ENCODE results near the gene OASL. TPM values are rescaled to one million over a fixed set of nuclear protein-coding genes. Genes with fewer than 3 reads are reported as not detected.

OASL gene
- total RNA-seq, 2 donors from 2014 or later = 0.14 to 0.91 TPM

DNA sequence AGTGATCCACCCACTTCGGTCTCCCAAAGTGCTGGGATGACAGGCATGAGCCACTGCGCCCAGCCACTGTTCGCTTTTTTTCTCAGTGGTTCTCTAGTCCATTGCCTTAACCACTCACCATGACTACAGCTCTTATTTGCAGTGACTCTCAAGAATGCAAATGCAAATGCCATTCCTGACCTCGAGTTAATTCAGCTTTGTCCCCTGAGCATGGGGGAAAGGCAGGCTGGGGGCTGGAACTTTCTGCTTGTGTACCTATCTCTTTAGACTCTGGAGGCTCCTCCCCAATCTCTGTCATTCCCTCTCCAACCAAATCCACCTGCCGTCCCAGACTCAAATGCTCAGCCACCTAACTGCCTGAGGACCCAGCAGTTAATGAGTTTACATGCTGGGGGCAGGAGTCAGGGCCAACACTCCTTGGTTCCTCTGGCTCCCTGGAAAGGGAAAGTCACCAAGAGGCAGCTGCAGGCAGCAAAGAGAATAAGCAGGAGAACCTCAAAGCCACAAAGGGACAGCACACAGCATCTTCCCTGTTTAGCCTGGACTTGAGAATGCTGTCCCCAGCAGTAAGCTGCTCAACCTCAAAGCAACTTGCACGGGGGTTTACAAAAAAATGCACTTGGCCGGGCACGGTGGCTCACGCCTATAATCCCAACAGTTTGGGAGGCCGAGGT lies 66.0 kb downstream of the OASL start:
- Histone ChIP-seq H3K4me3 (no peak overlapping the region), H3K4me1 (replicated peaks) (no peaks in the 10 kb centered on the region), H3K27ac (no peak overlapping the region), H3K36me3 (no peaks in the 10 kb centered on the region), H3K27me3 (replicated peaks; ENCODE audit: insufficient read depth) (no peaks in the 10 kb centered on the region), H3K9me3 (no peaks in the 10 kb centered on the region)
- DNase-seq (ENCODE audit: low spot score) = no peak
- TF ChIP-seq, protein P1, sequence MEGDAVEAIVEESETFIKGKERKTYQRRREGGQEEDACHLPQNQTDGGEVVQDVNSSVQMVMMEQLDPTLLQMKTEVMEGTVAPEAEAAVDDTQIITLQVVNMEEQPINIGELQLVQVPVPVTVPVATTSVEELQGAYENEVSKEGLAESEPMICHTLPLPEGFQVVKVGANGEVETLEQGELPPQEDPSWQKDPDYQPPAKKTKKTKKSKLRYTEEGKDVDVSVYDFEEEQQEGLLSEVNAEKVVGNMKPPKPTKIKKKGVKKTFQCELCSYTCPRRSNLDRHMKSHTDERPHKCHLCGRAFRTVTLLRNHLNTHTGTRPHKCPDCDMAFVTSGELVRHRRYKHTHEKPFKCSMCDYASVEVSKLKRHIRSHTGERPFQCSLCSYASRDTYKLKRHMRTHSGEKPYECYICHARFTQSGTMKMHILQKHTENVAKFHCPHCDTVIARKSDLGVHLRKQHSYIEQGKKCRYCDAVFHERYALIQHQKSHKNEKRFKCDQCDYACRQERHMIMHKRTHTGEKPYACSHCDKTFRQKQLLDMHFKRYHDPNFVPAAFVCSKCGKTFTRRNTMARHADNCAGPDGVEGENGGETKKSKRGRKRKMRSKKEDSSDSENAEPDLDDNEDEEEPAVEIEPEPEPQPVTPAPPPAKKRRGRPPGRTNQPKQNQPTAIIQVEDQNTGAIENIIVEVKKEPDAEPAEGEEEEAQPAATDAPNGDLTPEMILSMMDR (IDR thresholded peaks at IDR 0.05) = no peak
- no peak for TF ChIP-seq POLR2AphosphoS5 (IDR thresholded peaks at IDR 0.05)
- TF ChIP-seq POLR2A (IDR thresholded peaks at IDR 0.05) = no peak
- intact Hi-C loops (cut with DNase I) = loop anchor here (5.0 kb wide), 3 partner anchors 246 to 391 kb away; partner anchors contain the start of genes ACADS and POP5
- 53% methylated on average over 10 of the region's 10 CpGs for WGBS

DNA sequence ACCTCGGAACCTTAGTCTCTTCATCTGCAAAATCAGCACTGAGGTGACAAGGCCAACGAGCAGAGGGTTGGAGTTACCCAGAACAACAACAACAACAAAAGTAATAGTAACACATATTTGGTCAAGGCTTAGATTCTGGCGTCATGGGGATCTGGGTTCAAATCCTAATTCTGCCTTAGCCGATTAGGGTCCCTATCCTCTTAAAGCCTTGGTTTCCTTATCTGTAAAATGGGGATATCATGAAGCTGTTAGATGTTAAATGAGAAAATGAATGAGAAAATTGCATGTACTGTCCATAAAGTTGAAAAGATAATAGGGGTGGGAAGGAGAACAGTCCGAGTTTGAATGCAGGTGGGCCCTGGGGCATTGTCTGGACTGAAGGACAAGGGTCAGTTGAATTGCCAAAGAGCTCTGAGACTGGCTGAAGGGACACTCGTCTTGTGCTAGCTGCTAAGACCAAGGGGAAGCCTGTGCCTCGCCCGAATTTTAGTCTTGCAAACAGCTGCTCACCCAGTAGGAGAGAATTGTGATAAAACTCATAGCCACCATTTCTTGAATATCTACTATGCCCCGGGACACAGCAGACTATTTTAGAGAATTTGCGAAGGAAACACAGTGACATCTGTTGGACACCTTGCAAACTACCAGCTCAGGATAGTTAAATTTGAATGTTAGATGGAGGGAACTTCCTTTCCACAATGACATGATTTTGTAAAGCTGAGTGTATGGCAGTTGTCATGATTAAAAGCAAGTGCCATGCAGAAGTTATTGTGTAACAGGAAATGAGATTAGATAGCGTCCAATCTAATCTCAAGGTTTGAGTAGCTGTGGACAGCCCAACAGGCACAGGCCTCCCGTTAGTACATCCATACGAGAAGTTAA lies 67.5 kb downstream of the OASL start:
- no peaks in the 10 kb centered on the region for H3K9me3 ChIP-seq
- no peaks in the 10 kb centered on the region for H3K36me3 ChIP-seq
- no peak overlapping the region for H3K27ac ChIP-seq
- WGBS = 41% methylated on average over 13 of the region's 13 CpGs
- intact Hi-C loops (cut with DNase I) = loop anchor here (5.0 kb wide), 3 partner anchors 244 to 389 kb away; partner anchors contain the start of genes ACADS and POP5
- no peaks in the 10 kb centered on the region for H3K27me3 ChIP-seq (replicated peaks; ENCODE audit: insufficient read depth)
- no peaks in the 10 kb centered on the region for H3K4me1 ChIP-seq (replicated peaks)
- TF ChIP-seq, protein P1 (IDR thresholded peaks at IDR 0.05) = peak; percentile 19 to 78 (median 62)
- no peak for TF ChIP-seq POLR2A (IDR thresholded peaks at IDR 0.05)
- TF ChIP-seq POLR2AphosphoS5 (IDR thresholded peaks at IDR 0.05) = peak; percentile 49
- no peak overlapping the region for H3K4me3 ChIP-seq
- peak; percentile 28 for DNase-seq (ENCODE audit: low spot score)

GRCh38 chr12:120970310-120970709 lies 68.7 kb downstream of the OASL start:
- Histone ChIP-seq H3K27ac (no peak overlapping the region), H3K27me3 (replicated peaks; ENCODE audit: insufficient read depth) (no peaks in the 10 kb centered on the region), H3K9me3 (no peaks in the 10 kb centered on the region), H3K36me3 (no peaks in the 10 kb centered on the region), H3K4me1 (replicated peaks) (no peaks in the 10 kb centered on the region), H3K4me3 (no peak overlapping the region)
- no peak for TF ChIP-seq POLR2AphosphoS5 (IDR thresholded peaks at IDR 0.05)
- TF ChIP-seq, protein P1 (IDR thresholded peaks at IDR 0.05) = no peak
- no peak for TF ChIP-seq POLR2A (IDR thresholded peaks at IDR 0.05)
- no peak for DNase-seq (ENCODE audit: low spot score)
- 61% methylated on average over 3 of the region's 3 CpGs for WGBS
- intact Hi-C loops (cut with DNase I) = loop anchor here (5.0 kb wide), 3 partner anchors 243 to 388 kb away; partner anchors contain the start of genes ACADS and POP5

Small RNA genes lying within 50 kb of the gene (small RNA-seq; reads per million reads assigned to genes)
- gene AC079602.2 = 0 reads per million in 2 donors

Other genes with a start within 250 kb of the OASL start
- 10 to 100 TPM; 36.0 to 37.1 TPM for gene SPPL3, start 134.9 kb downstream of the OASL start, total RNA-seq
- 1 to 10 TPM; 1.1 to 1.3 TPM for gene HNF1A, start 60.7 kb downstream of the OASL start, total RNA-seq
- gene C12orf43, start 22.8 kb downstream of the OASL start, total RNA-seq = 10 to 100 TPM; 13.8 to 15.2 TPM
- gene P2RX7, start 93.6 kb upstream of the OASL start, total RNA-seq = 10 to 100 TPM in 1 of 2 donors, 1 to 10 TPM in 1; 1.4 to 11.8 TPM
- 100 to 1,000 TPM in 1 of 2 donors, 10 to 100 TPM in 1; 63.2 to 103 TPM for gene P2RX4, start 170.9 kb upstream of the OASL start, total RNA-seq

All from prostate gland (tissue), 2 donors.